HepG2 (cell line): ENCODE data around the gene EEFSEC. TPM values are rescaled to one million over a fixed set of nuclear protein-coding genes. Genes with fewer than 3 reads are reported as not detected.
A peak's percentile ranks its signal among the peaks of the same experiment; 100 is the strongest.

Experiments used
- BORCS8-MEF2B ChIP-seq: sonication (generic); formaldehyde crosslinking; IDR thresholded peaks from 2 replicates; pipeline ENCODE4 v1.8.0; 2022; ENCODE audit warnings: mild to moderate bottlenecking, missing genetic modification reagents
- CBX2 ChIP-seq, 2 experiments: fragments of 200-600 bp in 1 of 2; sonication (generic); formaldehyde crosslinking in 1 of 2; IDR thresholded peaks; 2 replicates each; pipeline versions ENCODE4 v1.7.0 to v1.8.1; 2018 to 2022; ENCODE audit warnings: low read depth in 2 of 2, low read length in 1 of 2, mild to moderate bottlenecking in 1 of 2, missing genetic modification reagents in 1 of 2
- ISL2 ChIP-seq: sonication (generic); formaldehyde crosslinking; IDR thresholded peaks from 2 replicates; pipeline ENCODE4 v1.5.0; 2020; ENCODE audit warnings: missing genetic modification reagents
- KDM2A ChIP-seq: sonication (generic); formaldehyde crosslinking; IDR thresholded peaks from 2 replicates; pipeline ENCODE4 v1.4.0; 2020; ENCODE audit warnings: low read depth, missing genetic modification reagents, borderline replicate concordance
- MAF1 ChIP-seq: sonication (generic); formaldehyde crosslinking; IDR thresholded peaks from 2 replicates; pipeline ENCODE4 v1.5.0; 2020; ENCODE audit warnings: missing genetic modification reagents, borderline replicate concordance
- PHF5A ChIP-seq: IDR thresholded peaks from one replicate; pipeline ENCODE4 v1.6.1; 2018; ENCODE audit warnings: low read depth, missing genetic modification reagents; ENCODE audit not compliant: unreplicated experiment
- POLR2AphosphoS2 ChIP-seq: IDR thresholded peaks from 2 replicates; pipeline ENCODE4 v1.6.1; 2011; ENCODE audit warnings: low read depth, low read length, improper control_type of control experiment
- PRPF4 ChIP-seq: fragments of 200-400 bp; formaldehyde crosslinking; IDR thresholded peaks from 2 replicates; pipeline ENCODE4 v1.6.1; 2016; ENCODE audit warnings: low read length, low read depth; ENCODE audit not compliant: poor library complexity, severe bottlenecking
- RBM22 ChIP-seq: fragments of 200-400 bp; formaldehyde crosslinking; optimal IDR thresholded peaks from 2 replicates; pipeline ENCODE3; 2017; ENCODE audit warnings: mild to moderate bottlenecking, low read length, moderate library complexity
- REXO4 ChIP-seq: sonication (generic); formaldehyde crosslinking; IDR thresholded peaks from 2 replicates; pipeline ENCODE4 v1.8.0; 2022; ENCODE audit warnings: missing genetic modification reagents, mild to moderate bottlenecking, borderline replicate concordance
- RFX5 ChIP-seq: IDR thresholded peaks from 2 replicates; pipeline ENCODE4 v1.6.1; 2011; ENCODE audit warnings: low read depth, low read length, improper control_type of control experiment
- SIN3A ChIP-seq: IDR thresholded peaks from 2 replicates; pipeline ENCODE4 v1.6.1; 2011; ENCODE audit warnings: low read depth, mild to moderate bottlenecking, control low read depth, low read length, borderline replicate concordance
- SP1 ChIP-seq, 2 experiments: fragments of 450-650 bp in 1 of 2; sonication (generic) in 1 of 2; formaldehyde crosslinking in 1 of 2; IDR thresholded peaks; 2 replicates each; pipeline versions ENCODE4 v1.4.0 to v1.6.1; 2016 to 2020; ENCODE audit warnings: missing genetic modification reagents in 1 of 2
- TAF15 ChIP-seq: fragments of 200-400 bp; formaldehyde crosslinking; IDR thresholded peaks from one replicate; pipeline ENCODE4 v1.6.1; 2018; ENCODE audit warnings: mild to moderate bottlenecking, low read depth, low read length; ENCODE audit not compliant: poor library complexity, severe bottlenecking
- TGIF2 ChIP-seq: IDR thresholded peaks from 2 replicates; pipeline ENCODE4 v1.6.1; 2016; ENCODE audit warnings: control low read depth, missing compliant biosample characterization
- ZBED4 ChIP-seq: sonication (generic); formaldehyde crosslinking; IDR thresholded peaks from 2 replicates; pipeline ENCODE4 v1.4.0; 2020; ENCODE audit warnings: missing genetic modification reagents, borderline replicate concordance
- ZKSCAN5 ChIP-seq: sonication (generic); formaldehyde crosslinking; IDR thresholded peaks from 2 replicates; pipeline ENCODE4 v1.5.1; 2020; ENCODE audit warnings: mild to moderate bottlenecking, missing genetic modification reagents
- ZNF251 ChIP-seq: sonication (generic); formaldehyde crosslinking; IDR thresholded peaks from 2 replicates; pipeline ENCODE4 v1.9.0; 2021; ENCODE audit warnings: mild to moderate bottlenecking, missing genetic modification reagents
- ZNF263 ChIP-seq: sonication (generic); formaldehyde crosslinking; IDR thresholded peaks from 2 replicates; pipeline ENCODE4 v1.4.0; 2020; ENCODE audit warnings: missing genetic modification reagents
- ZNF3 ChIP-seq: IDR thresholded peaks from 2 replicates; pipeline ENCODE4 v1.7.0; 2017; ENCODE audit warnings: inconsistent platforms
- ZNF562 ChIP-seq: sonication (generic); formaldehyde crosslinking; IDR thresholded peaks from 2 replicates; pipeline ENCODE4 v1.8.0; 2022; ENCODE audit warnings: missing genetic modification reagents, borderline replicate concordance
- ZNF839 ChIP-seq: sonication (generic); formaldehyde crosslinking; IDR thresholded peaks from 2 replicates; pipeline ENCODE4 v1.4.0; 2020; ENCODE audit warnings: missing genetic modification reagents, mild to moderate bottlenecking, borderline replicate concordance
- polyA plus RNA-seq, 8 experiments: library from polyadenylated mRNA; depleted of rRNA in 3 of 8; stranded (reverse) in 7 of 8; unstranded in 1 of 8; fragments of >200 nt; fragmentation: Illumina TruSeq in 4 of 8; extraction: Trizol in 4 of 8; gene quantifications; 2 replicates each; pipeline versions ENCODE4 v1.2.1 to v1.2.3, GENCODE V29; 2011 to 2016; ENCODE audit warnings: low read depth in 4 of 8, missing spikeins in 1 of 8, mixed read lengths in 1 of 8; ENCODE audit not compliant: insufficient read depth in 1 of 8
- total RNA-seq, 5 experiments: library from RNA; depleted of rRNA; stranded (reverse); fragments of >200 nt; fragmentation: Illumina TruSeq; extraction: Trizol; gene quantifications; 2 replicates each; pipeline ENCODE4 v1.2.3, GENCODE V29; 2016; ENCODE audit warnings: low read depth in 1 of 5
- TF ChIP-seq, protein P1 (sequence below): sonication (generic); formaldehyde crosslinking; IDR thresholded peaks from 2 replicates; pipeline ENCODE4 v1.4.0; 2020; ENCODE audit warnings: missing genetic modification reagents, borderline replicate concordance

The EEFSEC gene
- total and polyA plus RNA-seq, 2 of the 13 experiments (the other 11 are each of a cell fraction or from before 2014, with no cell fraction given), result 6.4 to 24.2 TPM

- TF ChIP-seq ISL2 (CRISPR knock-in tag), result peak; percentile 57; the same call in 1 of the 2 replicates
- no peak for TF ChIP-seq ZKSCAN5 (CRISPR knock-in tag)
- TF ChIP-seq ZNF251 (CRISPR knock-in tag), result no peak
- TF ChIP-seq MAF1, result peak; percentile 72; the same call in 1 of the 2 replicates
- no peak for TF ChIP-seq TAF15
- peak; percentile 32 for TF ChIP-seq PHF5A (CRISPR knock-in tag)
- TF ChIP-seq KDM2A, result peak; percentile 98
- TF ChIP-seq PRPF4, result no peak
- peak; percentile 47; the same call in 1 of the 2 replicates for TF ChIP-seq SIN3A
- peak; percentile 77; the same call in 1 of the 2 replicates for TF ChIP-seq ZBED4
- TF ChIP-seq POLR2AphosphoS2, result no peak
- TF ChIP-seq SP1 (IDR thresholded peaks at IDR 0.05), result no peak
- TF ChIP-seq SP1 (CRISPR knock-in tag; IDR thresholded peaks at IDR 0.05), result peak; percentile 93
- TF ChIP-seq ZNF562, result 0 out of 2 replicates have a peak, but pooled peaks have one; percentile 22
- no peak for TF ChIP-seq RBM22
- no peak for TF ChIP-seq CBX2 (IDR thresholded peaks at IDR 0.05; ENCODE audit: low read depth, low read length)
- TF ChIP-seq CBX2 (CRISPR knock-in tag; IDR thresholded peaks at IDR 0.05; ENCODE audit: low read depth), result no peak
- no peak for TF ChIP-seq ZNF3
- peak; percentile 87 for TF ChIP-seq TGIF2
- no peak for TF ChIP-seq RFX5
- no peak for TF ChIP-seq REXO4 (CRISPR knock-in tag)
- no peak for TF ChIP-seq ZNF839
- TF ChIP-seq, protein P1, sequence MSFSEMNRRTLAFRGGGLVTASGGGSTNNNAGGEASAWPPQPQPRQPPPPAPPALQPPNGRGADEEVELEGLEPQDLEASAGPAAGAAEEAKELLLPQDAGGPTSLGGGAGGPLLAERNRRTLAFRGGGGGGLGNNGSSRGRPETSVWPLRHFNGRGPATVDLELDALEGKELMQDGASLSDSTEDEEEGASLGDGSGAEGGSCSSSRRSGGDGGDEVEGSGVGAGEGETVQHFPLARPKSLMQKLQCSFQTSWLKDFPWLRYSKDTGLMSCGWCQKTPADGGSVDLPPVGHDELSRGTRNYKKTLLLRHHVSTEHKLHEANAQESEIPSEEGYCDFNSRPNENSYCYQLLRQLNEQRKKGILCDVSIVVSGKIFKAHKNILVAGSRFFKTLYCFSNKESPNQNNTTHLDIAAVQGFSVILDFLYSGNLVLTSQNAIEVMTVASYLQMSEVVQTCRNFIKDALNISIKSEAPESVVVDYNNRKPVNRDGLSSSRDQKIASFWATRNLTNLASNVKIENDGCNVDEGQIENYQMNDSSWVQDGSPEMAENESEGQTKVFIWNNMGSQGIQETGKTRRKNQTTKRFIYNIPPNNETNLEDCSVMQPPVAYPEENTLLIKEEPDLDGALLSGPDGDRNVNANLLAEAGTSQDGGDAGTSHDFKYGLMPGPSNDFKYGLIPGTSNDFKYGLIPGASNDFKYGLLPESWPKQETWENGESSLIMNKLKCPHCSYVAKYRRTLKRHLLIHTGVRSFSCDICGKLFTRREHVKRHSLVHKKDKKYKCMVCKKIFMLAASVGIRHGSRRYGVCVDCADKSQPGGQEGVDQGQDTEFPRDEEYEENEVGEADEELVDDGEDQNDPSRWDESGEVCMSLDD (CRISPR knock-in tag), result no peak
- TF ChIP-seq BORCS8-MEF2B, result peak; percentile 90
- peak; percentile 15; the same call in 1 of the 2 replicates for TF ChIP-seq ZNF263
These were observed at the start of gene EEFSEC (continued) for GRCh38 chr3:128153156-128154041.
